Type B pancreatic cell (in vitro differentiated cells): ENCODE results near the gene CISD2. TPM values are rescaled to one million over a fixed set of nuclear protein-coding genes. Genes with fewer than 3 reads are reported as not detected.

Experiments used
- DNase-seq: peaks from one replicate; pipeline ENCODE4 v3.0.0; 2021; ENCODE audit warnings: mixed read lengths; ENCODE audit not compliant: unreplicated experiment; ENCODE audit errors: extremely low spot score
- H3K27ac Mint-ChIP-seq: 2 replicates; pipeline ENCODE4 v1.8.0; 2021; ENCODE audit warnings: mild to moderate bottlenecking, mixed read lengths
- H3K27me3 Mint-ChIP-seq: 2 replicates; pipeline ENCODE4 v1.8.0; 2021; ENCODE audit warnings: mixed read lengths
- H3K36me3 Mint-ChIP-seq: 2 replicates; pipeline ENCODE4 v1.8.0; 2021; ENCODE audit warnings: mixed read lengths
- H3K4me1 Mint-ChIP-seq: one replicate; pipeline ENCODE4 v1.8.0; 2021; ENCODE audit warnings: mixed read lengths; ENCODE audit not compliant: unreplicated experiment
- H3K4me3 Mint-ChIP-seq: 2 replicates; pipeline ENCODE4 v1.8.0; 2021; ENCODE audit warnings: mild to moderate bottlenecking, mixed read lengths
- H3K9me3 Mint-ChIP-seq: 2 replicates; pipeline ENCODE4 v1.8.0; 2021; ENCODE audit warnings: mixed read lengths
- total RNA-seq: library from RNA; stranded (reverse); gene quantifications from 2 replicates; pipeline ENCODE4 v1.2.1, GENCODE V29; 2021; ENCODE audit warnings: low replicate concordance
- TF ChIP-seq, protein P1 (sequence below): fragments of 200-600 bp; sonication (generic); conservative IDR thresholded peaks from 2 replicates; pipeline ENCODE4 v1.5.0; 2021; ENCODE audit warnings: antibody characterized with exemption, mild to moderate bottlenecking

The CISD2 gene
- total RNA-seq, 1 donor from 2014 or later: 27.9 TPM

DNA sequence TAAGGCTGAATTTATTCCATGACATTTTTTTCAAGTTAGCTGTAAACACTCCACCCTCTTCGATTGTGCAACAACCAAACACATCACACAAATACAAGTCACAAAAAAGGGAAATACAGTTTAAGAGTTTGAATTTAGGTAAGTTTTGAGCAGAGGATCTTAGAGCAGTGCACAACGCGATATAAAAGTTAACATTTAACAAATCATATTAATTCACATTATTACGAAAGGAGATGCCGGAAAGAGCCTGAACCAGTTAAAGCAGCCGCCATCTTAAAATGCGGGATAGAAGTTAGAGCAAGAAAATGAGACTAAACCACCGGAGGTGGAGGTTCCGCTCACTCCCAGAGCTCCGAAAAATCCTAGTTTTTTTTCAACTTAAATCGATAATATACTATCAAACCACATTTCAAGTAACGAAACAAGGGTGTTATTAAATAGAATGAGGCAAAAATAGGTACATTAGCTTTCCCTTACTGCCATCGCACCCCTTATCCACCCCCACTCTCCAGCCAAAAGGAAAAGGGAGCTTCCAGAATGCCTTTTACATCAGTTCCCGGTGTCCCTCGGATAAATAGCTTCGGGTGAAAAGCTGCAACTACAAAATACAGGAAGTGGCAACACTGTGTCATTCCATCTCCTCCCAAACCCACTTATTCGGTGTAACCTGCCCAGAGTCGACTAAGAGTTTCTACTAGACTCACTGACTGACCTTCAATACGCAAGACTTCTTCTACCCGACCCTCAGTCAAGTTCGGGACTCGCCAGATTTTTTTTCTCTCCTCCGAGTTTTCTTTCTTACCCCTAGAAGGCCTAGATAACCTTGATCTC lies 43.3 kb upstream of the CISD2 start:
- no peak for DNase-seq
- peaks cover 35% of the 10 kb centered on the region for H3K4me1 Mint-ChIP-seq
- peaks cover 17% of the 10 kb centered on the region for H3K36me3 Mint-ChIP-seq
- H3K9me3 Mint-ChIP-seq: no peaks in the 10 kb centered on the region
- H3K27me3 Mint-ChIP-seq: no peaks in the 10 kb centered on the region
- H3K4me3 Mint-ChIP-seq: no peak overlapping the region
- TF ChIP-seq, protein P1, sequence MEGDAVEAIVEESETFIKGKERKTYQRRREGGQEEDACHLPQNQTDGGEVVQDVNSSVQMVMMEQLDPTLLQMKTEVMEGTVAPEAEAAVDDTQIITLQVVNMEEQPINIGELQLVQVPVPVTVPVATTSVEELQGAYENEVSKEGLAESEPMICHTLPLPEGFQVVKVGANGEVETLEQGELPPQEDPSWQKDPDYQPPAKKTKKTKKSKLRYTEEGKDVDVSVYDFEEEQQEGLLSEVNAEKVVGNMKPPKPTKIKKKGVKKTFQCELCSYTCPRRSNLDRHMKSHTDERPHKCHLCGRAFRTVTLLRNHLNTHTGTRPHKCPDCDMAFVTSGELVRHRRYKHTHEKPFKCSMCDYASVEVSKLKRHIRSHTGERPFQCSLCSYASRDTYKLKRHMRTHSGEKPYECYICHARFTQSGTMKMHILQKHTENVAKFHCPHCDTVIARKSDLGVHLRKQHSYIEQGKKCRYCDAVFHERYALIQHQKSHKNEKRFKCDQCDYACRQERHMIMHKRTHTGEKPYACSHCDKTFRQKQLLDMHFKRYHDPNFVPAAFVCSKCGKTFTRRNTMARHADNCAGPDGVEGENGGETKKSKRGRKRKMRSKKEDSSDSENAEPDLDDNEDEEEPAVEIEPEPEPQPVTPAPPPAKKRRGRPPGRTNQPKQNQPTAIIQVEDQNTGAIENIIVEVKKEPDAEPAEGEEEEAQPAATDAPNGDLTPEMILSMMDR: no peak
- no peak overlapping the region for H3K27ac Mint-ChIP-seq

GRCh38 chr4:102826105-102826889 lies 42.5 kb upstream of the CISD2 start:
- Mint-ChIP-seq H3K4me3 (no peak overlapping the region), H3K36me3 (peaks cover 9% of the 10 kb centered on the region), H3K27ac (no peak overlapping the region), H3K9me3 (no peaks in the 10 kb centered on the region), H3K27me3 (no peaks in the 10 kb centered on the region), H3K4me1 (peaks cover 27% of the 10 kb centered on the region)
- DNase-seq: no peak
- TF ChIP-seq, protein P1: no peak

DNA sequence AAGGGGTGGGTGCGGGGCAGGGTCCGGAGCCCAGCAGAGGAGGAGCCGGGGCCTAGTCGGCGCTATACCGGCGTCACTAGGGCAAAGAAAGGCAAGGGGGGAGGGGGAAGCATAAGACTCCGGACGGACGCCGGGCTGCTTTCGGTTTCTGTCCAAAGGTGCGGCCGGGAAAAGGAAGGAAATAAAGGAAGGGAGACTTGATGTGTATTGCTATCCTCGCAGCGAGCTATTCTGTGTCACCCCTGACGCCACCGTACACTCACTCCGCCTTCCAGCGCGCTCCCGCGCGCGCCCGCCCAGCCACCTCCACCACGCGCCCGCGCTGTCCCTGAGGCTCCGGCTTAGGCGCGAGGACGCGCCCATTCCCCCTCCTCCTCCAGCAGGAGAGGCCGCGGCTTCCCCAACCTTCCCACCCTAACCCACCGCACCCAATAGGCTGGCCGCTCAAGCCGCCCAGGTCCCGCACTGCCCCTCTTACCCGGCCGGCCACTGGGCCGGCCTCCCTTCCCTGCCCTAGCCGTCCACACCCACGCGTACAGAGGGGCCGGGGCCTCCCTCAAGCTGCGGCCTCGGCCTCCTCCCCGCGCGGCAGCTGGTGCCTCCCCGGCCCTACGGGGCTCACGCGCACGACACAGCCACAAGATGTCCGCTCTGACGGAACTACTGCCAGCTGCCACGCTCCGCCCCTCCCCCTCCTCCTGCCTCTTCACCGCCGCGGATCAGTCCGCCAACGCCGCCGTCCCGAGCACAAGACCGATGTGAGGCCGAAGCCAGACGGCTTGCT lies 41.7 kb upstream of the CISD2 start, which contains the start of gene UBE2D3:
UBE2D3 (minus strand) TSS at position 662 of the 784 bp plus-strand sequence. CDS start 1,043 bp downstream, outside the sequence.
- peak; percentile 94 for DNase-seq
- Mint-ChIP-seq H3K4me3 (no peak within 1 kb of the TSS), H3K36me3 (peaks cover 8% of the 10 kb centered on the region), H3K9me3 (no peaks in the 10 kb centered on the region), H3K27ac (no peak within 1 kb of the TSS), H3K4me1 (peaks cover 24% of the 10 kb centered on the region), H3K27me3 (no peaks in the 10 kb centered on the region)
- TF ChIP-seq, protein P1: peak; percentile 20

- Mint-ChIP-seq H3K27ac (no peak overlapping the region), H3K4me1 (peaks cover 23% of the 10 kb centered on the region), H3K27me3 (no peaks in the 10 kb centered on the region), H3K36me3 (peaks cover 6% of the 10 kb centered on the region), H3K4me3 (no peak overlapping the region), H3K9me3 (no peaks in the 10 kb centered on the region)
- peak; percentile 96 for DNase-seq
- TF ChIP-seq, protein P1: no peak
Observed at GRCh38 chr4:102827674-102828496, 40.9 kb upstream of the CISD2 start.

DNA sequence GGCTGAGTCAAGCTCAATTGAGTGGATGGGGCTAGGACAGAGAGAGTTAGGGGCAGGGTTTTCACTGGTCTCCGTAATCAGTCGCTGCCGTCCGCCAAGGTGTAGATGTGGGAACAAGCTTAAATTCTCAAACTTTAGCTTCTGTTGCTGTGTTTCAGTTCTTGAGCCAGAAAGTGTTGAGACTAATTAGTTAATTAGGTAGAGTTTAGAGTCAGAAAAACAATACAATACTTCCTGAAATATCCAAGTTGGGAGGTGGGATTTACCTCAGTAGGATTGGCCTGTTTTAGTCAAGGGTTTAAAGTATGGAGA lies 40.3 kb upstream of the CISD2 start:
- H3K27me3 Mint-ChIP-seq: no peaks in the 10 kb centered on the region
- no peak for DNase-seq
- no peak overlapping the region for H3K27ac Mint-ChIP-seq
- peaks cover 3% of the 10 kb centered on the region for H3K36me3 Mint-ChIP-seq
- TF ChIP-seq, protein P1: no peak
- H3K4me1 Mint-ChIP-seq: peaks cover 20% of the 10 kb centered on the region
- no peak overlapping the region for H3K4me3 Mint-ChIP-seq
- no peaks in the 10 kb centered on the region for H3K9me3 Mint-ChIP-seq
